CD4-positive, alpha-beta T cell treated with Interleukin-17A for 1 hour (primary cell): ENCODE measurements around the gene TBC1D10B.

Source experiments
- DNase-seq: peaks from one replicate; pipeline ENCODE4 v3.0.0-alpha.2; 2020

The TBC1D10B gene

GRCh38 chr16:30370456-30371247, at the start of gene TBC1D10B:
Gene TBC1D10B (minus strand): TSS chr16:30370494. CDS start chr16:30370183, 311 bp downstream.
- peak; percentile 100 for DNase-seq

GRCh38 chr16:30418350-30419181, 48.3 kb upstream of the TBC1D10B start:
- DNase-seq: no peak

GRCh38 chr16:30417529-30418349, 47.4 kb upstream of the TBC1D10B start:
- DNase-seq: peak; percentile 91

- DNase-seq: no peak
Measured at GRCh38 chr16:30416624-30417528, 46.6 kb upstream of the TBC1D10B start.

GRCh38 chr16:30416047-30416603, 45.8 kb upstream of the TBC1D10B start:
- no peak for DNase-seq

- no peak for DNase-seq
Measured at GRCh38 chr16:30414159-30414558, 43.9 kb upstream of the TBC1D10B start.

- DNase-seq: no peak
Measured at GRCh38 chr16:30413112-30413806, 43.0 kb upstream of the TBC1D10B start.

- peak; percentile 94 for DNase-seq
Measured at GRCh38 chr16:30409125-30410060, 39.1 kb upstream of the TBC1D10B start.

GRCh38 chr16:30407804-30408534, 37.7 kb upstream of the TBC1D10B start:
- DNase-seq: no peak

- DNase-seq: peak; percentile 91
Measured at GRCh38 chr16:30407102-30407803, 37.0 kb upstream of the TBC1D10B start, which contains the start of gene ZNF771. Gene ZNF771 (plus strand): TSS chr16:30407606. CDS start chr16:30408054, 448 bp downstream.

GRCh38 chr16:30406795-30407101, 36.5 kb upstream of the TBC1D10B start:
- DNase-seq: no peak

- DNase-seq: no peak
Measured at GRCh38 chr16:30401768-30402425, 31.6 kb upstream of the TBC1D10B start.

- no peak for DNase-seq
Measured at GRCh38 chr16:30399435-30400186, 29.3 kb upstream of the TBC1D10B start.

- no peak for DNase-seq
Measured at GRCh38 chr16:30398661-30399434, 28.6 kb upstream of the TBC1D10B start.

GRCh38 chr16:30397776-30398660, 27.7 kb upstream of the TBC1D10B start:
- peak; percentile 21 for DNase-seq
